Gastroesophageal sphincter (tissue), 3 donors: ENCODE measurements around the gene CEP164.

Experiments used
- EP300 ChIP-seq: sonication (generic); formaldehyde crosslinking; IDR thresholded peaks from one replicate; pipeline ENCODE4 v1.6.1; 2017; ENCODE audit warnings: antibody characterized with exemption, mild to moderate bottlenecking
- POLR2A ChIP-seq, 2 donors: fragments of 450-650 bp; IDR thresholded peaks; one replicate each; pipeline ENCODE4 v1.6.1; 2017; ENCODE audit warnings: antibody characterized with exemption in 2 of 2, mild to moderate bottlenecking in 2 of 2, moderate library complexity in 1 of 2
- POLR2AphosphoS5 ChIP-seq: sonication (generic); formaldehyde crosslinking; IDR thresholded peaks from one replicate; pipeline ENCODE4 v1.6.1; 2017; ENCODE audit warnings: antibody characterized with exemption
- TF ChIP-seq, protein P1 (sequence below), 4 experiments: fragments of 200-600 bp in 2 of 4; fragments of 450-650 bp in 2 of 4; sonication (generic) in 1 of 4; IDR thresholded peaks; one replicate each; pipeline ENCODE4 v1.5.1; 2017 to 2019; ENCODE audit warnings: antibody characterized with exemption in 4 of 4, mild to moderate bottlenecking in 2 of 4, moderate library complexity in 2 of 4

GRCh38 chr11:117314840-117315239 is 12.8 kb upstream of the CEP164 start:
- TF ChIP-seq EP300, result no peak
- TF ChIP-seq POLR2AphosphoS5, result no peak
- no peak for TF ChIP-seq POLR2A (IDR thresholded peaks at IDR 0.05)
- TF ChIP-seq, protein P1, sequence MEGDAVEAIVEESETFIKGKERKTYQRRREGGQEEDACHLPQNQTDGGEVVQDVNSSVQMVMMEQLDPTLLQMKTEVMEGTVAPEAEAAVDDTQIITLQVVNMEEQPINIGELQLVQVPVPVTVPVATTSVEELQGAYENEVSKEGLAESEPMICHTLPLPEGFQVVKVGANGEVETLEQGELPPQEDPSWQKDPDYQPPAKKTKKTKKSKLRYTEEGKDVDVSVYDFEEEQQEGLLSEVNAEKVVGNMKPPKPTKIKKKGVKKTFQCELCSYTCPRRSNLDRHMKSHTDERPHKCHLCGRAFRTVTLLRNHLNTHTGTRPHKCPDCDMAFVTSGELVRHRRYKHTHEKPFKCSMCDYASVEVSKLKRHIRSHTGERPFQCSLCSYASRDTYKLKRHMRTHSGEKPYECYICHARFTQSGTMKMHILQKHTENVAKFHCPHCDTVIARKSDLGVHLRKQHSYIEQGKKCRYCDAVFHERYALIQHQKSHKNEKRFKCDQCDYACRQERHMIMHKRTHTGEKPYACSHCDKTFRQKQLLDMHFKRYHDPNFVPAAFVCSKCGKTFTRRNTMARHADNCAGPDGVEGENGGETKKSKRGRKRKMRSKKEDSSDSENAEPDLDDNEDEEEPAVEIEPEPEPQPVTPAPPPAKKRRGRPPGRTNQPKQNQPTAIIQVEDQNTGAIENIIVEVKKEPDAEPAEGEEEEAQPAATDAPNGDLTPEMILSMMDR (IDR thresholded peaks at IDR 0.05), result no peak
